ENCODE data around the gene C9orf85.
"Not testable (repeated sequence)": the region's sequence is repeated elsewhere in the genome, so short reads cannot be mapped to it uniquely, and the experiment has no call there.

The C9orf85 gene

DNA sequence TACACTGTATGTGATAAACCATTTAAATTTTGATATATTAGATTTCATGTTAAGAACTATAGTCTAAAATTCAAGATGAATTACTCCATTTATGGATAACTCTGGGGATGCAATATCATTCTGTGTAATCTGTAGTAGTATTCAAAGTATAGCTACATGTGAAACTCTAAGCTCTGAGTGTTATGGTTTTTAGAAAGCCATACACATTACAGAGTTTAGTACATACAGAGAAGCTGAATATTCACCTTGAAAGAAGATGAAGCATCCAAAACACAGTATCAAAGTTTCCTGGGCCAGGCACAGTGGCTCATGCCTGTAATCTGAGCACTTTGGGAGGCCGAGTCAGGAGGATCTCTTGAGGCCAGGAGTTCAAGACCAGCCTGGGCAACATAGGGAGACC, 25.4 kb upstream of the C9orf85 start:
- Histone ChIP-seq H3K4me2 (peak overlapping the region; percentile 46), H3K9me3 (peaks cover 74% of the 10 kb centered on the region), H3K27ac (peak overlapping the region; percentile 69), H3K4me3 (0 out of 2 replicates have a peak overlapping the region, but pooled peaks have one; percentile 31), H3K36me3 (peaks cover 67% of the 10 kb centered on the region), H3K9ac (no peak overlapping the region), H3K27me3 (no peaks in the 10 kb centered on the region), H3K4me1 (peaks cover 58% of the 10 kb centered on the region), H4K20me1 (peaks cover 33% of the 10 kb centered on the region)
- no peak for TF ChIP-seq Cebpa-rat (IDR thresholded peaks at IDR 0.05)

GRCh38 chr9:71886541-71886940, 24.9 kb upstream of the C9orf85 start:
- H3K4me2 ChIP-seq = peak overlapping the region; percentile 46
- H3K27ac ChIP-seq = peak overlapping the region; percentile 69
- no peaks in the 10 kb centered on the region for H3K27me3 ChIP-seq
- peaks cover 65% of the 10 kb centered on the region for H3K36me3 ChIP-seq
- H3K9me3 ChIP-seq = peaks cover 69% of the 10 kb centered on the region
- H4K20me1 ChIP-seq = peaks cover 33% of the 10 kb centered on the region
- peaks cover 63% of the 10 kb centered on the region for H3K4me1 ChIP-seq
- peak overlapping the region; percentile 31; the same call in 1 of the 2 replicates for H3K4me3 ChIP-seq
- no peak for TF ChIP-seq Cebpa-rat (IDR thresholded peaks at IDR 0.05)
- no peak overlapping the region for H3K9ac ChIP-seq

DNA sequence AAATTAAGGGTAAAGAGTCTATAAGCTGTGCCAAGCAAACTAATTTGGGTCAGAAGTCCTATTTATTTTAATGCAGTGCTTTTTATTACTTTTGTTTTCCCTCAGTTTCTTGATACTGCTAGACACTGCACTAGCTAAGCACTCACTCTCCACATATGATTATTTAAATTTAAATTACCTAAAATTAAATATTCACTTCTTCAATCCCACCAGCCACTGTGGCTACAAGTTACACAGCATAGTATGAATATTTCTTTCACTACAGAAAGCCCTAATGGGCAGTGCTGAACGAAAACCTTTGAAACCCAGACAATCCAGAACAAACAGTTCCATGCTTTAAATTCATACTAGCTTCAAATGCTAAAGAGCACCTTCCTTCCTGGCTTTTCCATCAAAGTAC, 24.1 kb upstream of the C9orf85 start:
- Histone ChIP-seq H3K4me1 (peaks cover 71% of the 10 kb centered on the region), H3K27me3 (no peaks in the 10 kb centered on the region), H3K27ac (peak overlapping the region; percentile 69), H4K20me1 (peaks cover 28% of the 10 kb centered on the region; the same call in 1 of the 2 replicates), H3K4me3 (no peak overlapping the region), H3K9ac (no peak overlapping the region), H3K36me3 (peaks cover 60% of the 10 kb centered on the region), H3K4me2 (peak overlapping the region; percentile 46), H3K9me3 (peaks cover 63% of the 10 kb centered on the region)
- no peak for TF ChIP-seq Cebpa-rat (IDR thresholded peaks at IDR 0.05)

GRCh38 chr9:71890042-71890679, 21.3 kb upstream of the C9orf85 start:
- peak overlapping the region; percentile 66 for H3K4me2 ChIP-seq
- TF ChIP-seq Cebpa-rat (IDR thresholded peaks at IDR 0.05) = no peak
- H3K36me3 ChIP-seq = peaks cover 49% of the 10 kb centered on the region
- peak overlapping the region; percentile 34; the same call in 1 of the 2 replicates for H3K4me3 ChIP-seq
- peaks cover 91% of the 10 kb centered on the region for H3K4me1 ChIP-seq
- peak overlapping the region; percentile 55 for H3K27ac ChIP-seq
- no peaks in the 10 kb centered on the region for H3K27me3 ChIP-seq
- H3K9ac ChIP-seq = no peak overlapping the region
- H4K20me1 ChIP-seq = peaks cover 27% of the 10 kb centered on the region; the same call in 1 of the 2 replicates
- H3K9me3 ChIP-seq = peaks cover 60% of the 10 kb centered on the region

- Histone ChIP-seq H3K4me3 (no peak overlapping the region), H3K9ac (no peak overlapping the region), H3K36me3 (peaks cover 40% of the 10 kb centered on the region), H4K20me1 (peaks cover 27% of the 10 kb centered on the region; the same call in 1 of the 2 replicates), H3K27me3 (no peaks in the 10 kb centered on the region), H3K9me3 (peaks cover 51% of the 10 kb centered on the region), H3K27ac (peak overlapping the region; percentile 55), H3K4me1 (peaks cover 93% of the 10 kb centered on the region), H3K4me2 (peak overlapping the region; percentile 66)
- TF ChIP-seq Cebpa-rat (IDR thresholded peaks at IDR 0.05) = no peak
Observed at GRCh38 chr9:71891557-71892189, 19.8 kb upstream of the C9orf85 start.

DNA sequence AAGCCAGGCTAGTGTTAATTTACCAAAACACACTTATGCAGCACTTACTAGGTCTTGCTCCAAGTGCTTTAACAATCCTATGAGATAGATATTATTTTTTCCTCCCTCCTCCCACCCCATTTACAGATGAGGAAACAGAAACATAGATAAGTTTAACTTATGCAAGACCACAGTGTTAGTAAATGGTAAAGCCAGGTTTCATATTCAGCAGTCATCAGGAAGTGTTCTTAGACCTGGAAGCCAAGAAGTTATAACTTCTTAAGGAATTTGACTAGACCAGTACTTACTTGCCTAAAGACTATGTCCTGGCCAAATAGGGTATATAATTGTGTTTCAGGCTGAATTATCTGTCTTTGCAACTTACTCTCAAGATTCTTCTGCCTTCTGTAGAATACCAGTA, 16.3 kb upstream of the C9orf85 start:
- H3K4me3 ChIP-seq = 0 out of 2 replicates have a peak overlapping the region, but pooled peaks have one; percentile 30
- no peaks in the 10 kb centered on the region for H3K27me3 ChIP-seq
- peak overlapping the region; percentile 91 for H3K4me2 ChIP-seq
- peaks cover 94% of the 10 kb centered on the region for H3K4me1 ChIP-seq
- peaks cover 23% of the 10 kb centered on the region for H3K36me3 ChIP-seq
- peaks cover 18% of the 10 kb centered on the region; the same call in 1 of the 2 replicates for H4K20me1 ChIP-seq
- H3K9me3 ChIP-seq = peaks cover 27% of the 10 kb centered on the region
- H3K27ac ChIP-seq = peak overlapping the region; percentile 98
- no peak overlapping the region for H3K9ac ChIP-seq
- TF ChIP-seq Cebpa-rat (IDR thresholded peaks at IDR 0.05) = no peak

- peak overlapping the region; percentile 91 for H3K4me2 ChIP-seq
- peak overlapping the region; percentile 61; the same call in 1 of the 2 replicates for H3K4me3 ChIP-seq
- TF ChIP-seq Cebpa-rat (IDR thresholded peaks at IDR 0.05) = no peak
- peaks cover 10% of the 10 kb centered on the region; the same call in 1 of the 2 replicates for H4K20me1 ChIP-seq
- H3K9ac ChIP-seq = peak overlapping the region; percentile 86
- peaks cover 27% of the 10 kb centered on the region for H3K9me3 ChIP-seq
- H3K36me3 ChIP-seq = peaks cover 23% of the 10 kb centered on the region
- no peaks in the 10 kb centered on the region for H3K27me3 ChIP-seq
- H3K4me1 ChIP-seq = peaks cover 91% of the 10 kb centered on the region
- H3K27ac ChIP-seq = peak overlapping the region; percentile 98
Observed at GRCh38 chr9:71895955-71896354, 15.5 kb upstream of the C9orf85 start.

GRCh38 chr9:71896761-71897160, 14.7 kb upstream of the C9orf85 start:
- peak overlapping the region; percentile 98 for H3K27ac ChIP-seq
- H3K27me3 ChIP-seq = no peaks in the 10 kb centered on the region
- H3K9ac ChIP-seq = peak overlapping the region; percentile 86
- peaks cover 27% of the 10 kb centered on the region for H3K9me3 ChIP-seq
- H3K4me3 ChIP-seq = peak overlapping the region; percentile 61
- H3K36me3 ChIP-seq = peaks cover 17% of the 10 kb centered on the region
- peaks cover 90% of the 10 kb centered on the region for H3K4me1 ChIP-seq
- H3K4me2 ChIP-seq = peak overlapping the region; percentile 91
- H4K20me1 ChIP-seq = peaks cover 9% of the 10 kb centered on the region
- no peak for TF ChIP-seq Cebpa-rat (IDR thresholded peaks at IDR 0.05)

DNA sequence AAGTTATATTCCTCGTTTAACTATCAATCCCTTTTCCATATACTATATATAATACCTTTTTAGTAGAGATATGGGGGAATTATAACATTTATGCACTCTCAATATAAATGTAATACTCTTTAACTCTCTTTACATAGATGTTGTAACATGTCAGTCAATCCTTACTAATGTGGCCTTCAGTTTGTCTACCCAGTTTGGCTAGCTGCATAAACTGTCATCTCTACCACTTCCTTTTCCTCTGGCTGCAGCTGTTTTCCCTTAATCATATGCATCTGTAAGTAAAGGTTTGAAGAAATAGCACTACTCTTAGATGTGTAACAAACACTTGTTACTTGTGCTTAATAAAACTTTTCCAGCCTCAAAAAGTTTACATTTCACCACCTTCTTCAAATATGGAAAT, 13.9 kb upstream of the C9orf85 start:
- Histone ChIP-seq H3K27me3 (no peaks in the 10 kb centered on the region), H3K4me3 (peak overlapping the region; percentile 61), H3K9ac (peak overlapping the region; percentile 86), H3K4me1 (peaks cover 90% of the 10 kb centered on the region), H3K4me2 (peak overlapping the region; percentile 91), H3K9me3 (peaks cover 22% of the 10 kb centered on the region), H4K20me1 (peaks cover 15% of the 10 kb centered on the region), H3K36me3 (peaks cover 17% of the 10 kb centered on the region), H3K27ac (peak overlapping the region; percentile 98)
- TF ChIP-seq Cebpa-rat (IDR thresholded peaks at IDR 0.05) = no peak

DNA sequence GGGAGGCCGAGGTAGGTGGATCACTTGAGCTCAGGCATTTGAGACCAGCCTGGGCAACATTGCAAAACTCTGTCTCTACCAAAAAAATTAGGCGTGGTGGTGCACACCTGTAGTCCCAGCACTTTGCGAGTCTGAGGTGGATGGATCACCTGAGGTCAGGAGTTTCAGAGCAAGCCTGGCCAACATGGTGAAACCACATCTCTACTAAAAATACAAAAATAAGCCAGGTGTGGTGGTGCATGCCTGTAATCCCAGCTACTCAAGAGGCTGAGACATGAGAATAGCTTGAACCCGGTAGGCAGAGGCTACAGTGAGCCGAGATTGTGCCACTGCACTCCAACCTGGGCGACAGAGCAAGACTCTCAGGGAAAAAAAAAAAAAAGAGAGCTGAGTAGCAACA, 12.7 kb upstream of the C9orf85 start:
- H3K27me3 ChIP-seq, H3K36me3 ChIP-seq: not testable (repeated sequence)
- Histone ChIP-seq H4K20me1 (peaks cover 27% of the 10 kb centered on the region), H3K4me1 (peaks cover 90% of the 10 kb centered on the region), H3K9ac (peak overlapping the region; percentile 86), H3K4me3 (peak overlapping the region; percentile 61), H3K9me3 (peaks cover 10% of the 10 kb centered on the region), H3K4me2 (peak overlapping the region; percentile 91), H3K27ac (peak overlapping the region; percentile 98)

Data from BLaER1 (cell line).